ENCODE results near the gene PUM1.
"Not testable (repeated sequence)": the region's sequence is repeated elsewhere in the genome, so short reads cannot be mapped to it uniquely, and the experiment has no call there.

PUM1 gene

DNA sequence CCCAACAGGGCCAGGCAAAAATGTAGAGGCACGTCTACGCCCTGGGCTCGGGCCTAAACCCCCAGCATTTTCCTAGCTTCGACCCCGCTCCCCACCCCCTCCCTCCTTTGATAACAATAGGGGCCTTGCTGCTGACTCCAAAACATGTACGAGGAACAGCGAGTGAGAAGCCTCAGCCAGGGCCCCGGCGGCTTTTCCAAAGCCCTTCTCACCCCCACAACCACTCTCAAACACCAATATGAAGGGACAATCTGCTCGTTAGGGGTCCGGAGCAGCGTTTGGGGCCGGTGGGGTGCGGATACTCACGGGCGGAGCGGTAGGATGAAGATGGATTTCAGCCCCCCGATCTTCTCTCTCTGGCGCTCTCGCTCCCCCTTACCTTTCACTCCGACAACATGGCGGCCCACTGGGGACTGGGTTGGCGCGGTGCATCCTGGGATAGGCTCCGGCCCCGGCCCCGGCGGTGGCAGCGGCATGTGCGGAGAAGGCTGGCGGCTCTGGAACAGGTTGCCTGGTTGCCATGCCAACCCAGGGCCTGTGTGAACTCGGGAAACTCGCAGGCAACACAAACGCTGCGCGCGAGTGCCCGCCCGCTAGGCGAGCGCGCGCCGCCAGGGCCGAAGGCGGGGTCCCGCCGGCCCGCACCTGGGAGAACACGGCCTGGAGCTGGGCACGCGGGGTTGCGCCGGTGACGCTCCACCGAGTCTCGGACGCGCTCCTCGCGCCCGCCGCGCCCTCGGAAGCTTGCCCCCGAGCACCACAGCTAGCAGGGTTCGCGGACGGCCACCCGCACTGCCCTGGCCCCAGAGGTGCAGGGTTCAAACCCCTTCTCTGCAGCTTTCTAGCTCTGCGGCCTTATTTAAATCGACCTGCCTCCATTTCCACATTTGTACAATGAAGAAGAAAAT lies at the start of gene PUM1:
TSS of gene PUM1 (minus strand) at position 408 of the 908 bp plus-strand sequence. CDS start 6,151 bp downstream, outside the sequence.
- peak; percentile 99 for DNase-seq

DNA sequence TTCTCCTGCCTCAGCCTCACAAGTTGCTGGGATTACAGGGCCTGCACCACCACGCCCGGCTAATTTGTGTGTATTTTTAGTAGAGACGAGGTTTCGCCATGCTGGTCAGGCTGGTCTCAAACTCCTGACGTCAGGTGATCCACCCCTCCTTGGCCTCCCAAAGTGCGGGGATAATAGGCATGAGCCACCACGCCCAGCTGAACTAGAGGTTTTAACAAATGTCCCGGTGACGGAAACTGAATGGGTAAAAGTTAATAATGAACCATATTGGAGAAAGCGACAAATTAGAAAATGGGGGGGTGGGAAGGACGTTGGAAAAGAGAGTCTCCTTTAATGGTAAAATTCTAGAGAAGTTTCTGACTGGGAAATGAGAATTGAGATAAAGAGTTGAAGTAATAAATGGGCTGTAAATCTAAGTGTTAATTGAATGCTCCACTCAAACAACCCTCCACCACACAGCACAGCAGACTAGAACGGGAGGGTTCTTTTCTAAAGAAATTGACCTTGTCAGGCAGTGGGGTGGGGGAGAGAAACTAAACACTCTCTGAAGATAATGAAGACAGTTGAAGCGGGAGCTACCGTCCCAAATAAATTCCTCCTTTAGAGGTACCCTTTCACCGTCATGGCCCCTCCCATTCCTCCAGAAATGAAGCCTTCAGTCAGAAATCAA lies 46.9 kb upstream of the PUM1 start:
- DNase-seq: no peak

DNA sequence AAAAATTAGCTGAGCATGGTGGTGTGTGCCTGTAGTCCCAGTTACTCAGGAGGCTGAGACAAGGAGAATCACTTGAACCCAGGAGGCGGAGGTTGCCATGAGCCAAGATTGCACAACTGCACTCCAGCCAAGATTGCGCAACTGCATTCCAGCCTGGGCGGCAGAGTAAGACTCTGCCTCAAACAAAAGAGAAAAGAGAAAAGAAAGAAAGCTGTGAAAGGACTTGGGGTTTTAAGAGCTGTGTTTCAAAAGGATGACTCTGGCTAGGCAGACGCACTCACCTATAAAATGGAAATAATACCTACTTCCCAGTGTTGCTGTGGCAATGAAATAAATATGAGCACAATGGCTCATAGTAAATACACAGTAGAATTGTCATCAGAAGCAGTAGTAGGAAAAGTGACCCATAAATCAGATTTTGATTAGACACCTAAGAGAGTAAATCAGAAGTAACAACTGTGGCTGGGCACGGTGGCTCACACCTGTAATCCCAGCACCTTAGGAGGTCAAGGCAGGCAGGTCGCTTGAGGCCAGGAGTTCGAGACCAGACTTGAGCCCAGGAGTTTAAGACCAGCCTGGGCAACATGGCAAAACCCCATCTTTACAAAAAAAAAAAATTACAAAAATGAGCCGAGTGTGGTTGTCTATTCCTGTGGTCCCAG lies 45.9 kb upstream of the PUM1 start:
- no peak for DNase-seq

DNA sequence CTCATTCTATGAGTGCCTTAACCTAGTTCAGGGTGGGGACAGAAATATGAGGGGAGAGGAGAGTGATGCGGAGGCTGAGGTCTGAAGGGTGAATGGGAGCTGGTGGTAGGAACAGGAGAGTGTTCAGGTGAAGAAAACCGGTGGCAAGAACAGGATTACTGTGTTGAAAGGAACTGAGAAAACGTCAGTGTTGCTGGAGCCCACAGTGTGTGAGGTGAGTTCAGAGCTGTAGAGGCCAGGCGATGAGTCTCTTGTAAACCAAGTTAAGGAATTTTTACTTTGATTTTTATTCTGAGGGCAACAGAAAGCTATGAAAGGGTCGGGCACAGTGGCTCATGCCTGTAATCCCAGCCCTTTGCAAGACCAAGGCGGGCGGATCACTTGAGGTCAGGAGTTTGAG lies 45.3 kb upstream of the PUM1 start:
- DNase-seq: no peak

DNA sequence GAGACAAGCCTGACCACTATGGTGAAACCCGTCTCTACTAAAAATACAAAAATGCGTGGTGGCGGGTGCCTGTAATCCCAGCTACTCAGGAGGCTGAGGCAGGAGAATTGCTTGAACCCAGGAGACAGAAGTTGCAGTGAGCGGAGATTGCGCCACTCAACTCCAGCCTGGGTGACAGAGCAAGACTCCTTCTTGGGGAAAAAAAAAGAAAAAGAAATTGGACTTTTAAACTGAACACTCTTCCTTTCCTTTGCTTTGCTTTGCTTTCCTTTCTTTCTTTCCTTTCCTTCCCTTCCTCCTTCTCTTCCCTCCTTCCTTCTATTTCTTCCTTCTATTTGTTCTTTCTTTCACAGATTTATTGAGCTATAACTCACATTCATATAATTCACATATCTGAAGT lies 43.3 kb upstream of the PUM1 start:
- no peak for DNase-seq

- no peak for DNase-seq
Measured at GRCh38 chr1:31105646-31106045, 40.1 kb upstream of the PUM1 start.

GRCh38 chr1:31102501-31102950 lies 37.0 kb upstream of the PUM1 start:
- DNase-seq: no peak

DNA sequence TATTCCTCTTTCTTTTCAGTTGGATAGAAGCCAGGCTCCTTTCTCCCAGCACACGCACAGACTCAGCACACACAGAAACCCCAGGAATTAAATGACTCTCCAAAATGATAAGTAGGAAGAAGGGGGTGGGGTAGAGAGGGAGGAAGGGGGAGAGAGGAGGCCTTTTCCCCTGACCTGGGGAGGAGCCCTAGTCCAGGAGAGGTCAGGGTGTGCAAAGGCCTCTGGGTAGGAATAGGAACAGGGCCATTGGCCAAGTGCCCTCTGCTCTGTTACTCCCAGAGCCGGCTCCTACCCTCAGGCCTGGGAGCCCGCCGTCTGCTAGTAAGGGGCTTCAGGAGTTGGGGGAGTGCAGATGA lies 35.6 kb upstream of the PUM1 start:
- peak; percentile 6 for DNase-seq

DNA sequence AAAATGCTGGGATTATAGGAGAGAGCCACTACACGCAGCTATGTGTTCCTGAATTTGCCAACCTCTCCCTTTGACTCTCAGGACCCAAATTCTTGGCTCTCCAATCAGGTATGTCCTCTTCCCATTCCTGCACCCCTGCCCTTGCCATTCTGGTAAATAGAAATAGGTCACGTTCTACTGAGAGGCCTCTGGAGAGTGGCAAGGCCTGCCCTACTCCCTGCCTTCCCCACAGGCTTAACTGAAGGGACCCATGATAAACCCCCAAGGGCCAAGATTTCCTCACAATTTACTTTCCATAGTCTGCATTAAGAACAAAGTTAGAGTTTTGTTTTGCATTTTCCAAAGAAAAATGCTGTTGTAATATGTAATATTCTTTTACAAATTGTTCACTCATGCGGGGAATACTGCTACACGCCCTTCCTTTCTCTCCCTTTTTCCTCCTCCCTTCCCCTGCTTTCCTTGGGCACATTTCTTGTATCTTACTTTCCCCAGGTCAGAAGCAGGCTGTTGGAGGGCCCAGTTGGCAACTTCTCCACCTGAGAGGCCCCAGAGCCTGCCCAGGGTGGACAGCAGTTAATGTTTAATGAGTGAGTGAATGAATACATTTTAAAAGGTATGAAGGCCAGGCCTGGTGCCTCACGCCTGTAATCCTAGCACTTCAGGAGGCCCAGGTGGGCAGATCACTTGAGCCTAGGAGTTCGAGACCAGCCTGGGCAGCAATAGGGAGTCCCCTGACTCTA lies 33.9 kb upstream of the PUM1 start:
- no peak for DNase-seq

- DNase-seq: no peak
Measured at GRCh38 chr1:31095985-31096384, 30.5 kb upstream of the PUM1 start.

- DNase-seq: no peak
Measured at GRCh38 chr1:31095298-31095981, 29.9 kb upstream of the PUM1 start.

DNA sequence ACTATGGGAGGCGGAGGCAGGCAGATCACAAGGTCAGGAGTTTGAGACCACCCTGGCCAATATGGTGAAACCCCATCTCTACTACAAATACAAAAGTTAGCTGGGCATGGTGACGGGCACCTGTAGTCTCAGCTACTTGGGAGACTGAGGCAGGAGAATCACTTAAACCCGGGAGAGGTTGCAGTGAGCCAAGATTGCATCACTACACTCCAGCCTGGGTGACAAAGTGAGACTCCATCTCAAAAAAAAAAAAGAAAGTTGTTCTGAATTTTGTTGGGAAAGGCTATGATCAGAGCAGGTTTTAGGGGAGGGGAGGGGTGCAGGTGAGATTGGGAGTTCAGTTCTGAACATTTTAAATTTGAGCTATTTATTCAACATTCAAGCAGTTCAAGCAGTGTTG lies 22.6 kb upstream of the PUM1 start:
- DNase-seq: not testable (repeated sequence)

- no peak for DNase-seq
Measured at GRCh38 chr1:31084782-31085569, 19.5 kb upstream of the PUM1 start.

- DNase-seq: no peak
Measured at GRCh38 chr1:31082385-31082784, 16.9 kb upstream of the PUM1 start.

- no peak for DNase-seq
Measured at GRCh38 chr1:31073044-31073443, 7.5 kb upstream of the PUM1 start.

- DNase-seq: no peak
Measured at GRCh38 chr1:31072304-31072746, 6.8 kb upstream of the PUM1 start.

- no peak for DNase-seq
Measured at GRCh38 chr1:31069392-31069791, 3.9 kb upstream of the PUM1 start.

DNA sequence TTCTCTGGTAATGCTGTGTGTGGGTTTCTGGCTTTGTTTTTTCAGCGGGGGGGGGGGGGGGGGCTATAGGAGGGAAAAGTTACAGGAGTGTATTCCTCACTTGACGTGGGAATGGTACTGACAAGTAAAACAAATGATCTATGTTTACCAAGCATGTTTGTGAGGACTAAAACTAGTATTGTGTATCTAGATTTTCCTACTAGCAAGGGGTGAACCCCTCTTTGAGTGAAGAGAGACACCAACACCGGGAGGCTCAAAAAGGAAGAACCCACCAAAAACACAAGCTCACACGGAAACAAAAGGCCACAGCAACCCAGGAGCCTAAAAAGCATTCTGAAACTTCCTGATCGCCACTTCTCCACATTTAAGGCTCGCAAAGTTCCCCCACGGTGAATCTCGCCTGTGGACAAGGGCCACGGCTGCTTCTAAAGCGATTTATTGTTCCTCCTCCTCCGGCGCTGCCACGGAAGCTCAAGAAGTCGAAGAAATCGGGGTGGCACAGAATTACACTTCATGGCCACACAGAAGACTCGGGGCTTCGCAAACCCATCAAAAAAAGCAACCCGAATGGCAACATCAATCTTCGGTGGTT lies 703 bp downstream of the PUM1 start:
- DNase-seq: no peak

- DNase-seq: no peak
Measured at GRCh38 chr1:31064111-31064717, 1.3 kb downstream of the PUM1 start.

- no peak for DNase-seq
Measured at GRCh38 chr1:31063631-31064030, 1.9 kb downstream of the PUM1 start.
